ENCODE results near the gene TNK2.
"Not testable (repeated sequence)": the region's sequence is repeated elsewhere in the genome, so short reads cannot be mapped to it uniquely, and the experiment has no call there.

GRCh38 chr3:195933044-195933430, 24.7 kb upstream of the TNK2 start:
- not testable (repeated sequence) for TF ChIP-seq CTCF (optimal IDR thresholded peaks at IDR 0.05 in 1 of 3, IDR thresholded peaks at IDR 0.05 in 1 of 3, conservative IDR thresholded peaks at IDR 0.05 in 1 of 3; ENCODE audit: extremely low read depth in 1 of 3, insufficient read depth in 2 of 3, low read length in 3 of 3); EZH2 (IDR thresholded peaks at IDR 0.05; ENCODE audit: low read length)

All from keratinocyte (primary cell).